Measurements from ENCODE around the gene SMNDC1.
"Not testable (repeated sequence)": the region's sequence is repeated elsewhere in the genome, so short reads cannot be mapped to it uniquely, and the experiment has no call there.

SMNDC1 gene

DNA sequence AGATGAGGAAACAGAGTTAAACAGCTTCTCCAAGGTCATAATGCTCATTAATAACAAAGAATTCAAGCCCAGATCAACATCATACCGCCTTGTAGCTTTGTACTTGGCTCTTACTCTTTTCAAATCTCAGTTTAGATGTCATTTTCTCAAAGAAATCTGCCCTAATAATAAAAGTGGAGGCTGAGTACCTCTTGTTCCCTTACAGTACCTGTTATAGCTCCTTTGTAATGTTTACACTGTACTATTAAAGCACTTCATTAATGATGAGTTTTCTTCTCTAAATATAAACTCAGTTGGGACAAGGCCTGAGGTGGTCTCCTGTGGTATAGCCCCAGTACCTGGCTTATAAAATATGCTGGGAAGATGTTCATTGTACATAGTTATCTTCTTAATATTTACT is 7.8 kb downstream of the SMNDC1 start:
- intact Hi-C loops (cut with DNase I) = no loop called here
- DNase-seq = no peak

DNA sequence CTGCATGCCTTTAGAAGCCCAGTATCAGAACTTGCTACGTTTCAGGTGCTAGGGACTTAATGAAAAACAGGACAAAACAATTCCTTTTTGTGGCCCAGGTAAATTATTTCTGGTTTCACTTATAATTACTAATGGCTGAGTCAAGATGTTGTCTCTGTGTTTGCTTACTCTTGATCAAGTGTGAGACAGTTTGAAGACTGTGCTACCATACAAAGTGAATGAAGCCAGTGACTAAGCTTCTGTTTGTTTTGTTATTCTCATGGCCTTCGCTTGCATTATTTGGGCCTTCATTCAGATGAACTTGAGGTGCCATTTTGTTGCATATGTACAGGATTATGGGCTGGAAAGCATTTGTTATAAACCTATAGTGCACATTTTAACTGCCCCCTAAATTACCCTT is 17.9 kb downstream of the SMNDC1 start:
- DNase-seq = no peak
- intact Hi-C loops (cut with DNase I) = no loop called here

DNA sequence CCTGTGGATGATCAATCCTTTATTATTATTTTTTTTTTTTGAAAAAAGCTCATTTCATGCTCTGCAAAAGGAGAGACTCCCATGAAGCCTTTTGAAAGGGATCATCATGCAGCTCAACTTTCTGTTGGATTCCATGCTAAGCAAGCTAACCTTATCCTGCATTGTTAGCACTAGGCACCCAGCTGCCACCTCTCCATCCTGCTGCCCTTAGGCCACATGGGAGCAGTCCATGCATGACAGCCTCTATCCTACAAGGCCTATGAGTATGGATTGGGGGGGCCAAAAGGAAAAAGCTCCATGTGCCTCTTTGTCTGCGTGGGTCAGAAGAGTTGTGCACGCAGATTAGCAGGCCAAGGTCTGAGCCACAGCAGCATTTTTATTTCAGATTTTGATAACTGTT is 19.2 kb downstream of the SMNDC1 start:
- no peak for DNase-seq
- intact Hi-C loops (cut with DNase I) = no loop called here

DNA sequence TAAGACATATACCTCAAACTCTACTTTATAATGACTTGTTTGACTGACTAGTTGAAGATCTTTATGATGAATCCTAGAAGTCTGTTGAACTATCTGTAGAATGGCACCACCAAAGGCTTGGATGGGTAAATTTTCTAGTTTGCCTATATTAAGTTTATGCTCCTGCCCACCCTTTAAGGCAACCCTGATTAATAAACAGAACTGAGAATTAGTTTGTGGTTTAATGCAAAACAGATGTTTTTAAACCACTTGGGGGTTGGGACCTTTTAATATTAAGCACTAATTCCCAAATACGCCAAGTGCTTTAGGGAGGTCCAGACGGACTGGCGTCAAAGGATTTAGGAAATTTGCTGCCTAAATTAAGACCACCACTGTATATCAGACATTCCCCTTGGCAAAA is 20.5 kb downstream of the SMNDC1 start:
- intact Hi-C loops (cut with DNase I) = loop anchor here (5.0 kb wide), 1 partner anchor 77 kb away; the partner anchor contains the start of gene MXI1

DNA sequence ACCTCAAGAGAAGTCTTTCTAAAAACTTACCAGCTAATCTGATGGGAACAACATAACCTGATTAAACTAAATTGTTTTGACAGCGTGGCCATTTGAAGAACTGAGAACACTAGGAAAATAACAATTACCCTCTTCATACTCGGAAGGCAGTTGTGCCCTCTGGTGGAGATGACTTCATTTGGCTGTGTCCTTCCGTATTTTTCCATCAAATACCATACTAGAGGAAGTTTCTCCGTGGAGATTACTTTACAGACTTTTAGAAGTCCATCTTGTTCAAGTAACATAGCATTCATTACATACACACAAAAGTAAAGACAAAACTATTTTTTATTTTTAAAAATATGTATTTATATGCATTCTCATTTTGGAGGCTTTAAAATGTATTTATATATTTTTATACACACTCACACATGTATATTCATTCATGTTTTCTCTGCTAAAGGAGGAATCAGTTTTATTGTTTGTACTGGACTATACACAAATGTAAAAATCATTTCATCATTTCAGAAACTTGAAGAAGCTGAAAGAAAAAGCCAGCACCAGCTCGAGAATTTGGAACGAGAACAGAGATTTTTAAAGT is 25.2 kb downstream of the SMNDC1 start:
- intact Hi-C loops (cut with DNase I) = loop anchor here (1.0 to 10.0 kb wide), 3 partner anchors 54 to 395 kb away; no protein-coding TSS in a partner anchor
- DNase-seq = peak in 4 of 10 donors; percentile 52 to 70 (median 56)

More for the DNA sequence above, 20.5 kb downstream of the SMNDC1 start:
- no peak for DNase-seq

DNA sequence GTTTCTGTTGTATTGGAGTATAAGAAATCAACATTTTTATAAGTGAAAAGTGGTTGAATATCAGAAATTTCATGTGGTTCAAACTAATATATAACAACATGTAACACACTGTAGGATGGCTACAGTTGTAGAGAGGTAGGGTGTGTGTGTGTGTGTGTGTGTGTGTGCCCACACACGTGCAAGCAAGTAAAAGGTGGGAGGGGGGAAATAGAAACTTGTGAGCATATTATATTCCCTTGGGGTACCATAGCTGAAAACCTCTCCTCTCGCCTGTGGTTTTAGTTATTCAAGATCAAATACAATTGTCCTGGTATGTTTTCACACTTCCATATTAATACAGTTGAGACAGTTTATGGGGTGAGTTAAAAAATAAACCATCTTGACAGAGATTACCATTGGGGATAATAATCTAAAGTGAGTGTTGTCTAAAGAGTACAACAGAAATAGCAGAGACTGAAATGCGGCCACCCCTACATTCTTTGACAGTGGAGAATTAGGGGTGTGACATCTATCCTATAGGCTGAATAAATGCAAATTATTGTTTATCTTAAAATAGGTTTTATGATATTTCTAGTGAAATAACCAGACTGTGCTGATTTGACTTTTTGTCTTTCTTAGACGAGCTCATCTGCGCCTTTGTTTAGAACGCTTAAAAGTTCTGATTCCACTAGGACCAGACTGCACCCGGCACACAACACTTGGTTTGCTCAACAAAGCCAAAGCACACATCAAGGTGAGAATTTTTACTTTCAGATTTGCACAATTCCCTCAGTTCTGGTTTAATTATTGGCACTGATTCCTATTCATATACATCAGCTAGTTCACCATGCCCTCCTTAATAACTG is 25.9 kb downstream of the SMNDC1 start:
- intact Hi-C loops (cut with DNase I) = loop anchor here (1.0 to 10.0 kb wide), 3 partner anchors 53 to 394 kb away; no protein-coding TSS in a partner anchor
- no peak for DNase-seq

DNA sequence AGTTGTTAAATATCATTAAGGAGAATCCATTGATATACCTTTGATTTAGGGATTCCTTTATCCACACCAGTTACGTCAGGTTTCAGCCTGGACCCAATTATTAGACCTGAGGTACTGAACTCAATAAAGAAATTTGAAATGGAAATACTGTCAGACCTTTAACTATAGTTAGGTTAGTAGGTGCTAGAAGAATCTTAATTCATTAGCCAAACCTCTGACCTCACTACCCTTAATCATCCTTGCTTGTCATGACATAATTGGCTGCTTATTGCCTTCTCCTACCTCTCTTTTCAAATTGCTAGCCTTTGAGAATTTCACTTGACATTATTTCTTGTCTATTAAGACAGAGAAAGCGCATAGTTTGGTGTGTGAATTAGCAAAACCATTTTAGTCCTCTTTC is 27.1 kb downstream of the SMNDC1 start:
- intact Hi-C loops (cut with DNase I) = loop anchor here (10.0 kb wide), 1 partner anchor 393 kb away; no protein-coding TSS in a partner anchor
- no peak for DNase-seq

DNA sequence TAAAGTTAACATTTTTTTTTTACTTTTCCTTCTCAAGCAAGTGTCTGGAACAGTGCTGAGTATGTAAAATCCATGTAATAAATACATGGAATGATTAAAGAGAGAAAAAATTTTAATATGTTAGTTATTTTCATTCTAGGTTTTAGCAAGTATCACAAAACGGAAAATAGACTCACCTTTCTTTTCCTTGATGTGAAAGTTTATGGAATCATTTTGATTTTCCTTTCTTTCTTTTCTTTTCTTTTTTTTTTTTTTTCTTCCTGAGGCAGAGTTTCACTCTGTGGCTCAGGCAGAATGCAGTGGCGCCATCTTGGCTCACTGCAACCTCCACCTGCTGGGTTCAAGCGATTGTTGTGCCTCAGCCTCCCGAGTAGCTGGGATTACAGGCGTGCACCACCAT is 28.1 kb downstream of the SMNDC1 start:
- no peak for DNase-seq
- intact Hi-C loops (cut with DNase I) = loop anchor here (10.0 kb wide), 1 partner anchor 392 kb away; no protein-coding TSS in a partner anchor

DNA sequence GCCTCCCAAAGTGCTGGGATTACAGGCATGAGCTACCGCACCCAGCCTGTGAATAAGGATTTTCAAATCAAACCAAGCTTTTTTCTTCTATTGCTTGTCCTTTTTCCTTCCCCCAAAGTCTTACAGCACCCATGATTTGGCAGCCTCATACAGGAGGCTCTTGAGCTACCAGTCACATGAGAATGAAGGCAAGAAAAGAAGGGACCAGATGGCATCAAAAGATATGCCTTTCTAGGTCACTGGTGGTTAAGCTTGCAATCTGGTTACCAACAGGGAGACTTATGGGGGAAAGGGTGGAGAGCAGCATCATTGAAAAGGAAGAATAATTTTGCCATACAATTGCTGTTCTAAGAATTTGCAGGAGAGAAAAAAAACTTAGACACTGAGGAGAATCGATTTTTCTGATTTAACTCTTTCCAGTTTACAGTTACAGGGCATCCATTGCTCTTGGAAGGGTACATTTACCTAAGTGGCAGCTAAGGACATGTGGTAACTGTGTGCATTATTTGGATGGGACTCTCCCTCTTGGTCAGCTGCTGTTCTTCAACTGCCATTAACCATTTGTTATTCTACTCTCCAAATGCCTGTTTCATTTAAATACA is 29.5 kb downstream of the SMNDC1 start:
- intact Hi-C loops (cut with DNase I) = loop anchor here (10.0 kb wide), 1 partner anchor 390 kb away; no protein-coding TSS in a partner anchor
- no peak for DNase-seq

DNA sequence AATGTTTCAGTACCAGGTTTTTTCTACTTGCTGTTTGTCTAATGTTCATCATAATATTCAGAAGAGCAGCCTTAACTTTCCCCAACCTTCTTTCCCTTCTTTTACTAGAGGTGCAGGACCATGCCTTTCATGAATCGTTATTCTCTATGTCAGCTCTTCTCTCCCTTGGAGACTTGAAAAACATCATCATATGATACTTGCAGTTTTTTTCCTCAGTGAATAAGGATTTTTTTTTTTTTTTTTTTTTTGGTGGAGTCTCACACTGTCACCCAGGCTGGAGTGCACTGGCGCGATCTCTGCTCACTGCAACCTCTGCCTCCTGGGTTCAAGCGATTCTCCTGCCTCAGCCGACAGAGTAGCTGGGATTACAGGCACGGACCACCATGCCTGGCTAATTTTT is 30.1 kb downstream of the SMNDC1 start:
- no peak for DNase-seq
- intact Hi-C loops (cut with DNase I) = loop anchor here (10.0 kb wide), 1 partner anchor 390 kb away; no protein-coding TSS in a partner anchor

DNA sequence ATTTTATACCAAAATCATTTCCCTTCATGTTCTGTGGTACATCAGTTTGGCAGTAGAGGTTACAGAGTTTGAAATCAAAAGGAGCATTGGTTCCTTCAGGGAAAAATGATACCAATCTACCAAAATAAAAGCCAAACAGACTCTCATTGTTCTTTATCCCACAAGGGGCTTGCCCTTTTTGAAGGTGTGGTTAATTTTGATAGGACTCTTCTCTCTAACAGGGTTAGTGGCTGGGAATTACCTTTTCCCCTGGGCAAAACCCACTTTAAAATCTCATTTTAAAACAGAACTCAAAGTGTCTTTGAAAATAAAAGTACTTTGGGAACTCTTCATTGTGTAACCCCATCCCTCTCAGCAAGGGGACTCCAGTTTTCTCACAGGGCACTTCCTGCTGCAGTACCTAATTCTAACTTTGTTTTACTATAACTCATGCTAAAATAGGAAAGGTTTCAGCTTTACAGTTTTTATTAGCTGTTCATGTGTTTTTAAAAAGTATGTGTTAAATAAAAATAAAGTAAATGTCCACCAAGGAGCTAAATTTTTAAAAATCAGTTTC is 30.6 kb downstream of the SMNDC1 start:
- DNase-seq = no peak
- intact Hi-C loops (cut with DNase I) = loop anchor here (10.0 kb wide), 1 partner anchor 389 kb away; no protein-coding TSS in a partner anchor

DNA sequence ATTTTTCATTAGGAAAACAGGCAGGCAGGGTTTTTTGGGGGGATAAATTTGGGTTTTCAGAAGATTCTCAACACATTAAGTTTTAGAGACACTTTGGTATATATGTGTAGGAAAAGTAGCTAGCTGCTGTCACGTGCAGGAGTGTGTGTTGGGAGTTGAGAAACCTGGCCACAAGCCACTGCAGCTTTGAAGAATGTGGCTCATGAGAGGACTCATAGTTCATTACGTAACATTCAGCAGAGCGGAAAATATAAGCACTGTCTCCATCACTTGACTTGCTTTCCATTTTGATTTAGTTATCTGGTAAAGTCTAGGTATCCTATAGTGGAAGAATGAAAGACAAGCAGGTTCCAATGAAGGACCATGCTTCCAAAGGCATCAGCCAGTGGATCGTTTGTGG is 31.2 kb downstream of the SMNDC1 start:
- intact Hi-C loops (cut with DNase I) = loop anchor here (10.0 kb wide), 1 partner anchor 389 kb away; no protein-coding TSS in a partner anchor
- DNase-seq = peak in 6 of 10 donors; percentile 25 to 88 (median 54)

DNA sequence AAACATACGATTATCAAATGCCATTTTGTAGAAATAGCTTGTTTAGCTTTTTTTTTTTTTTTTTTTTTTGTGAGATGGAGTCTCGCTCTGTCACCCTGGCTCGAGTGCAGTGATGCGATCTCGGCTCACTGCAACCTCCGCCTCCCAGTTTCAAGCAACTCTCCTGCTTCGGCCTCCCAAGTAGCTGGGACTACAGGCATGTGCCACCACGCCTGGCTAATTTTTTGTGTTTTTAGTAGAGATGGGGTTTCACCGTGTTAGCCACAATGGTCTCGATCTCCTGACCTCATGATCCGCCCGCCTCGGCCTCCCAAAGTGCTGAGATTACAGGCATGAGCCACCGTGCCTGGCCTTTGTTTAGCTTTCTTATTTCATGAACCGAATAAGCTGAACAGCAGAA is 31.7 kb downstream of the SMNDC1 start:
- intact Hi-C loops (cut with DNase I) = loop anchor here (10.0 kb wide), 1 partner anchor 388 kb away; no protein-coding TSS in a partner anchor
- not testable (repeated sequence) for DNase-seq

DNA sequence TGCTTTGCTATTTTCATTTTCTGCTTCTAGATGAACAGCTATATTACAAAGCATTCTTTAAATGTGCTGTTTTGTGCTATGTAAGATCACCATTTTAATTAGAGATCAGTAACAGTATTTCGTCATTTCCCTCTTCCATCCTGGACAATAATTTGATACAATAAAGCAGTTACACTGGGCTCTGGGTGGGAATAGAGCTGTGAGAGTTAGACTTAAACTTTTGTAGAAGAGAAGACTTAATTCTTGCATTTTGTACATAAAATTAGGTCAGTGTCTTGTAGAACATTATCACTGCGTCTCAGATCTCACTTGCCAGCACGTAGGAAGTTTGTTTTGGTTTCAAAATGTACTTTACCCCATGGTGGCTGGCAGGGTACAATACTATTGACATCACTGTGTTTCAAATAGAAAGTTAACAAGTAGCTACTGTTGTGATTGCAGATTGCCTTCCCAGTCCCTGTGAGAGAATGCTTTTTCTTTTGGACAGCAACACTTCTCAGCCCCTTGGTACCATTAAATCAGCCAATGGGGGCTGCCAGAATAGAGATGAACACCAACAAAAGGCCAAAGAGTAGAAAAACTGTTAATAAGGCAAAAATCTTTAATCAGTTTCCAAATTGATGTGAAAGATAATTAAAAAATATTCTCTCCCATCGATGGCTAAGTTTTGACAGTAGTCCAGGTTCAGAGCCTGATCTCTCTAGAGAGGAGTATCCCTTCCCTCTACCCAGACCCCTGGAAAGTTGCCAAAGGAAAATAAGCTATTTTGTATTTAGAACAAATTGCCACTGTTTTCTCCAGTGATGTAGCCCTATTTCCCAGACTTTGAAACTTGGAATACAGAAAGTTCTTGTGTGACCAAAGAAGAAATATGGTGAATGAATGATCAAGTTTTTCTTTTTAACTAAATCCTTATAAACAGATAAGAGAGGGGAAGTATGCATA is 35.1 kb downstream of the SMNDC1 start:
- intact Hi-C loops (cut with DNase I) = loop anchor here (2.0 to 10.0 kb wide), 2 partner anchors 43 to 385 kb away; no protein-coding TSS in a partner anchor
- peak in 1 of 10 donors; percentile 32 for DNase-seq

DNA sequence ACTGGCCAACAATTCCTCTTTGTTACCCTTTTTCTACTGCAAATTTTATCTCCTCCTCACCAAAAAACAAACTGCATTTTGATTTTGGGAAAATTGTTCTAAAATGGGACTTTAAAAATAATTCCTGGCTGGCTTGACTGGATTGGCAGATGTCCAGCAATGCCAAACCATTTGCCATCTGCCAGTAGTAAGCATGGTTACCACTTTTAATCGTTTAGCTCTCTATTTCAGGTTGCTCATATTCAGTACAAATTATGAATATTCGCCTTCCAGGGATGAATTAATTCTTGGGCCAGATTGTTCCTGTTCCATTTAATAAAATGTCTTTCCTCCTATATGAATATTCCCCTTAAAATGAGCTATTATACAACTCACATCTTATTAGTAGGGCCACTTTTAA is 35.7 kb downstream of the SMNDC1 start:
- DNase-seq = no peak
- intact Hi-C loops (cut with DNase I) = no loop called here

DNA sequence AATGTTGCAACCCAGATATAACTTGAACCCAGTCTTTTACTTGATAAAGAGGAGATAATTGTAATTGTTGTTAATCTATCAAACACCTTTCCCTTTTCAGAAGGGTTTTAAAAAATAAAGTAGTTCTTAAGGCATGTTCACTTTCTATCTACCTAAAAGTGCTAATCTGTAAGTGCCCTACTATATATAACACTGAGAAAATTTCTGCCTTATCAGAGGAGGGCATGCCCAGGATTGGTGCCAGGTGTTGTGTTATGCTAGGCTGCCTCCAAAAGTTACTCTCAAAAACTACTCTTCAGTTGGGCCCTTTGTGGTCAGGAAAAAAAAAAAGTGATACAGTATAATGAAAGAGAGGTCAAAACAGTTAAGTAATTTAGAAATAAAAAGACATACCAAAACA is 36.3 kb downstream of the SMNDC1 start:
- DNase-seq = no peak
- intact Hi-C loops (cut with DNase I) = no loop called here

DNA sequence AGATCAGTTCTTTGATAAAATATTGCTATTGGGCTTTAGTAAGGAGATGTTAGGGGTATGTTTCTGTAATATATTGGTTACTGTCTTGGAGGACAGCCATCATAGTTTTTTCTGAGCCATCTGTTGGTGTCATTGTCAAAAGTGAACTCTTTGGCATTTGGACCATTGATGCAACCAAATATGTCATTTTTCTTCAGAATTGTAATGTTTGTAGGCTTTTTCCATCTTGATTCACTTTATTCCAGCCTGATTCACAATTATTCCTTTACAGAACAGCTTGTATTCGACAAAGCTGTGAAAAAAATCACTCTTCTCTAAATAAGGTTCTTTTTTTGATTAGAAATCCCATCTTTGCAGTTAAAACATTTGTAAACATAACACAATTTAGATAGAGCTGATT is 37.4 kb downstream of the SMNDC1 start:
- intact Hi-C loops (cut with DNase I) = no loop called here
- DNase-seq = no peak

DNA sequence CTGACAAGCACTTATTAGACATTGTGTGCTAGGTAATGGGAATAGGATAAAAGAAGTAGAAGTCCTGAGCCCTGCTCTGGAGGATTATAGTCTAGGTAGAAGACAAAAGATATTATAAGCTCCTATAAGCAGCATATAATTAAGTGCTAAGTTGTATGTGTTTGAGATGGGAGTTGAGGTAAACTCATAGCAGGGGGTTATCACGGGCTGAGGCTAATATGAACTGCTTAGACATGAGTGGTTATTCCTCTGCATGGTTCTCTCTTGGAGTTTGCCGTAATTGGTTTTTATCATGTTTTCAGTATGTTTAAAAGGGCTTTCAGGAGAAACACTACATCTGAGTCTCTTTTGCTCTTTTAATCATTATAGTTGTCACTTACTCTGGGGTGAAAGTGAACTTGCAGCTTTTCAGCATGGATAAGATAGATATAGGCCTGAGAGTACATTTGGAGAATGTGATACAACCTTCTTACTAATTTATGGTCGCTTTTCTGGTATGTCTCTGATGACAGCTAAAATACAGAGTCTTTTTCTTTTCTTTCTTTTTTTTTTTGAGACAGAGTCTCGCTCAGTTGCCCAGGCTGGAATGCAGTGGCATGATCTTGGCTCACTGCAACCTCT is 39.0 kb downstream of the SMNDC1 start:
- intact Hi-C loops (cut with DNase I) = no loop called here
- DNase-seq = no peak

DNA sequence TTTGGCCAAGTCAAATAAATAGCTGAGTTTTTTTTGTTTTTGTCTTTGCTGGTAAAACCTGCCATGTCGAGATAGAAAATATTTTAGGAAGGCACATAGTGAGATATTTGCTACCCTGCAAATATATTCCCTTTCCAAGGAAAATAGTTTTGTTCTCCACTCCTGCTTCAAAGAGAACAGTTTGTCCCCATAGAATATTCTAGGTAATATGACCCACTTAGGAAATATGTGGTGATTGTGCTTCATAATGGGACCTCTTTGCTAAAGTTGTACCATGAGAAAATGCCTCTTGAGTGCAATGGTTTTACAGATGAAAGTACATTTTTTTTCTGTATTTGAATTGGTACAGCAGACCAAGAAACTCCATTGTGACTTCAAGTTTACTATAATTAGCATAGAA is 41.6 kb downstream of the SMNDC1 start:
- intact Hi-C loops (cut with DNase I) = no loop called here
- no peak for DNase-seq
